Hepatocyte (in vitro differentiated cells): ENCODE data around the gene SORL1-AS1.

ENCODE experiments used
- CTCF ChIP-seq: fragments of 200-600 bp; sonication (generic); IDR thresholded peaks from 2 replicates; pipeline ENCODE4 v1.5.1; 2016; ENCODE audit warnings: antibody characterized with exemption, mild to moderate bottlenecking; ENCODE audit not compliant: poor library complexity
- EZH2 ChIP-seq: fragments of 200-600 bp; sonication (generic); IDR thresholded peaks from 2 replicates; pipeline ENCODE4 v1.6.1; 2016; ENCODE audit warnings: antibody characterized with exemption, mild to moderate bottlenecking, borderline replicate concordance

- TF ChIP-seq CTCF (no peak), EZH2 (no peak)
Measured at GRCh38 chr11:121482231-121483129, 29.7 kb upstream of the SORL1-AS1 start.
